Astrocyte (in vitro differentiated cells and primary cell): ENCODE data around the gene ARHGAP30. TPM values are rescaled to one million over a fixed set of nuclear protein-coding genes. Genes with fewer than 3 reads are reported as not detected.

Experiments used
- DNase-seq: peaks from one replicate; pipeline ENCODE4 v3.0.0-alpha.2; 2010; ENCODE audit warnings: low read depth
- FAIRE-seq: peaks from 2 replicates; lab custom pipeline; 2011; peaks lifted over from hg19 to GRCh38; lab: Jason Lieb, UNC
- H2AFZ ChIP-seq: 2 replicates; pipeline ENCODE4 v1.6.0; 2012; ENCODE audit warnings: low read depth, low read length, inconsistent platforms
- H3K27ac ChIP-seq: 2 replicates; pipeline ENCODE4 v1.5.1; 2011; ENCODE audit warnings: low read depth, low read length, inconsistent platforms
- H3K27me3 ChIP-seq: 2 replicates; pipeline ENCODE4 v1.6.0; 2011; ENCODE audit warnings: low read length, inconsistent platforms; ENCODE audit not compliant: insufficient read depth
- H3K36me3 ChIP-seq: 2 replicates; pipeline ENCODE4 v1.5.1; 2011; ENCODE audit warnings: low read length, inconsistent platforms; ENCODE audit not compliant: insufficient read depth
- H3K4me1 ChIP-seq: 2 replicates; pipeline ENCODE4 v1.5.1; 2011; ENCODE audit warnings: low read length, inconsistent platforms; ENCODE audit not compliant: insufficient read depth
- H3K4me2 ChIP-seq: 2 replicates; pipeline ENCODE4 v1.6.0; 2012; ENCODE audit warnings: low read length, inconsistent platforms
- H3K4me3 ChIP-seq: 2 replicates; pipeline ENCODE4 v1.5.1; 2011; ENCODE audit warnings: low read depth, mild to moderate bottlenecking, low read length, inconsistent platforms; ENCODE audit not compliant: insufficient read depth
- H3K79me2 ChIP-seq: 2 replicates; pipeline ENCODE4 v1.6.0; 2012; ENCODE audit warnings: mild to moderate bottlenecking, low read length, inconsistent platforms; ENCODE audit not compliant: insufficient read depth
- H3K9ac ChIP-seq: 2 replicates; pipeline ENCODE4 v1.6.0; 2012; ENCODE audit warnings: mild to moderate bottlenecking, low read length, inconsistent platforms
- H3K9me3 ChIP-seq: 2 replicates; pipeline ENCODE4 v1.5.1; 2012; ENCODE audit warnings: low read depth, mild to moderate bottlenecking, low read length, inconsistent platforms; ENCODE audit not compliant: insufficient read depth
- H4K20me1 ChIP-seq: 2 replicates; pipeline ENCODE4 v1.6.0; 2012; ENCODE audit warnings: low read length, inconsistent platforms; ENCODE audit not compliant: insufficient read depth
- H3K27ac Mint-ChIP-seq: one replicate; pipeline ENCODE4 v1.8.0; 2021; ENCODE audit warnings: mild to moderate bottlenecking, mixed read lengths; ENCODE audit not compliant: unreplicated experiment
- H3K27me3 Mint-ChIP-seq: one replicate; pipeline ENCODE4 v1.8.0; 2021; ENCODE audit warnings: low read depth, mixed read lengths; ENCODE audit not compliant: unreplicated experiment
- H3K36me3 Mint-ChIP-seq: one replicate; pipeline ENCODE4 v1.8.0; 2021; ENCODE audit warnings: low read depth, mixed read lengths; ENCODE audit not compliant: unreplicated experiment
- H3K4me1 Mint-ChIP-seq: one replicate; pipeline ENCODE4 v1.8.0; 2021; ENCODE audit warnings: low read depth, mixed read lengths; ENCODE audit not compliant: unreplicated experiment
- H3K4me3 Mint-ChIP-seq: one replicate; pipeline ENCODE4 v1.8.0; 2021; ENCODE audit warnings: mild to moderate bottlenecking, moderate library complexity, mixed read lengths; ENCODE audit not compliant: unreplicated experiment
- H3K9me3 Mint-ChIP-seq: one replicate; pipeline ENCODE4 v1.8.0; 2021; ENCODE audit warnings: mild to moderate bottlenecking, mixed read lengths; ENCODE audit not compliant: unreplicated experiment
- EZH2 ChIP-seq: IDR thresholded peaks from 2 replicates; pipeline ENCODE4 v1.6.1; 2012; ENCODE audit warnings: mild to moderate bottlenecking, low read length, inconsistent platforms; ENCODE audit not compliant: insufficient read depth
- total RNA-seq: library from RNA; stranded (reverse); gene quantifications from 2 replicates; pipeline ENCODE4 v1.2.1, GENCODE V29; 2021
- TF ChIP-seq, protein P1 (sequence below): IDR thresholded peaks from 2 replicates; pipeline ENCODE4 v1.5.1; 2011; ENCODE audit warnings: low read depth, mild to moderate bottlenecking, inconsistent platforms, low read length, moderate library complexity; ENCODE audit not compliant: insufficient read depth

ARHGAP30 gene
- total RNA-seq, 1 donor from 2014 or later: 0.25 TPM

DNA sequence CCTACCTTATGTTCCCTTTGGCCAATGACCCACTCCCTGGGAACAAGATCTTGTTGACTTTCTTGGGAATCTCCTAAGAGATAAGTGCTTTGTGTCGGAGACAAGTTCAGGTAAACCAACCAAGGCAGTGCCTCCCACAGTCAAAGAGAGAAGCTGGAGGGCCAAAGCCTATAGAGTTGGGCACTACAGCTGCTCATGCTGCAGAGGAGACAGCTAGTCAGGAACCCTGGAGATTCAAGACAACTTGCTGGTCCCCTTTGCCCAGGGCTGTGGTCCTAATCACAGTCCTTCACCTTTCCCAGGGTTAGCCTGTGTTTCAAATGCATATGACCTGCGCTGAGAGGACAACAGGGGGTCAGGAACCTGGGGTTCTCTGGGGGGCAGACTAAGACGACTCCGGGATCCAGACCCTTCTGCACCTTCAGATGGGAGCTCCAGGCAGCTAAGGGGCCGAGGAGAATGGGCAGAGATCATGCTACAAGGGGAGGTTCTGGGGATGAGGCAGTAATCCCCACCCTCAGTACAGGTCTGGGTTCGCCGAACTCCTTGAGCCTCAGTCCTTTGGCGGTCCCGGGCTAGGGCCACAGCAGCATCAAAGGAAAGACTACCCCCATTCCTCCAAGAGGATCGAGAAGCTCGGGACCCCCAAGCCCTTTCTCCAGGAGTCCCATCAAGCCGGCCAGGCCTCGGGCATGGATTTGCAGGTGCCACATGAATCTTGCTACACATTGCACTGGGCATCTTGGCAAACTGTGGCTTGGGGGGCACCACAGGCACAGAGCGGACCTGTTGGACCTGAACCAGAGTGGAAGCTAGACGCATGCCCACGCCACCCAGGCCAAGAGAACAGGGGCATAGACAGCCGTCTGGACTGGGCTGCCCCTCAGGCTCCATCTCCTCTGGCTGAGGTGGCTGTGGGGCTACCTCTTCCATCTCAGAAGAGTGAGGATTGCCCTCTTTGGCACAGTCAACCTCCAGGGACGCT is 22.0 kb downstream of the ARHGAP30 start:
- H3K27ac Mint-ChIP-seq: no peak overlapping the region
- Histone ChIP-seq H3K9ac (no peak overlapping the region), H3K4me2 (no peak overlapping the region), H3K79me2 (peaks cover 24% of the 10 kb centered on the region), H3K4me1 (peaks cover 12% of the 10 kb centered on the region), H3K4me3 (no peak overlapping the region), H2AFZ (no peak overlapping the region), H3K27ac (no peak overlapping the region), H3K9me3 (peaks cover 6% of the 10 kb centered on the region), H4K20me1 (peaks cover 9% of the 10 kb centered on the region), H3K36me3 (no peaks in the 10 kb centered on the region), H3K27me3 (no peaks in the 10 kb centered on the region)
- H3K4me1 Mint-ChIP-seq: peaks cover 14% of the 10 kb centered on the region
- no peaks in the 10 kb centered on the region for H3K27me3 Mint-ChIP-seq
- H3K36me3 Mint-ChIP-seq: peaks cover 11% of the 10 kb centered on the region
- peaks cover 26% of the 10 kb centered on the region for H3K9me3 Mint-ChIP-seq
- no peak for FAIRE-seq
- no peak for TF ChIP-seq EZH2
- TF ChIP-seq, protein P1, sequence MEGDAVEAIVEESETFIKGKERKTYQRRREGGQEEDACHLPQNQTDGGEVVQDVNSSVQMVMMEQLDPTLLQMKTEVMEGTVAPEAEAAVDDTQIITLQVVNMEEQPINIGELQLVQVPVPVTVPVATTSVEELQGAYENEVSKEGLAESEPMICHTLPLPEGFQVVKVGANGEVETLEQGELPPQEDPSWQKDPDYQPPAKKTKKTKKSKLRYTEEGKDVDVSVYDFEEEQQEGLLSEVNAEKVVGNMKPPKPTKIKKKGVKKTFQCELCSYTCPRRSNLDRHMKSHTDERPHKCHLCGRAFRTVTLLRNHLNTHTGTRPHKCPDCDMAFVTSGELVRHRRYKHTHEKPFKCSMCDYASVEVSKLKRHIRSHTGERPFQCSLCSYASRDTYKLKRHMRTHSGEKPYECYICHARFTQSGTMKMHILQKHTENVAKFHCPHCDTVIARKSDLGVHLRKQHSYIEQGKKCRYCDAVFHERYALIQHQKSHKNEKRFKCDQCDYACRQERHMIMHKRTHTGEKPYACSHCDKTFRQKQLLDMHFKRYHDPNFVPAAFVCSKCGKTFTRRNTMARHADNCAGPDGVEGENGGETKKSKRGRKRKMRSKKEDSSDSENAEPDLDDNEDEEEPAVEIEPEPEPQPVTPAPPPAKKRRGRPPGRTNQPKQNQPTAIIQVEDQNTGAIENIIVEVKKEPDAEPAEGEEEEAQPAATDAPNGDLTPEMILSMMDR: no peak
- H3K4me3 Mint-ChIP-seq: no peak overlapping the region
- DNase-seq: no peak

DNA sequence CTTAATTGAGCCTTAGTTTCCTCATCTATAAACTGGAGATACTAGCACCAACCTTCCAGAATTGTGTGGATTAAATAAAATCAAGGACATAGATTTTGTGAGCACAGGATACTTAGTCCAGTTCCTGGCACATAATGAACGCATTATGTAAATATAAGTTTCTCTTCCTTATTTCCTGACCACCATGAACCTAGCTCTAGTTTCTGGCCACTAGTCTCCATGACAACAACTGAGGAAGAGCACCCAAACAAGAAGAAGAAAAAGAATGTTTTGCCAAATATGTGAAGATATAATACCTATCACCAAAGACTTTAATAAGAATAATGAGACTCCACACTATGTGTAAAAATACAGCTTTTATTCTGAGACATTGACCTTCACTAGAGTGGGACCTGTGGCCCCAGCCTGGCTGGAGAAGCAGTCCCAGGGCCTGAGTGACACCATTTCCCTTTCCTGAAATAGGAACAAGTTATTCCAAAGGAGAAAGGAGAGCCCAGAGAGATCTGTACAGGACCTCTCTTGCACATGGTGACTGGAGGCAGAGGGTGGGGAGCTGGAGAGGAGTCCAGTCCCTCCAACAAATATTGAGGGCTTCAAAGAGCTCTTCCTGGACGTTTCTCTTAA is 23.0 kb downstream of the ARHGAP30 start:
- no peak for FAIRE-seq
- H3K27me3 Mint-ChIP-seq: no peaks in the 10 kb centered on the region
- peak overlapping the region; percentile 98 for H3K4me2 ChIP-seq
- peaks cover 12% of the 10 kb centered on the region for H3K4me1 ChIP-seq
- H3K9ac ChIP-seq: peak overlapping the region; percentile 92
- H3K27me3 ChIP-seq: no peaks in the 10 kb centered on the region
- peak overlapping the region; percentile 98 for H3K4me3 Mint-ChIP-seq
- H3K79me2 ChIP-seq: peaks cover 27% of the 10 kb centered on the region
- no peak for TF ChIP-seq EZH2
- TF ChIP-seq, protein P1: no peak
- H3K27ac ChIP-seq: peak overlapping the region; percentile 97
- peaks cover 6% of the 10 kb centered on the region for H3K9me3 ChIP-seq
- peaks cover 23% of the 10 kb centered on the region for H3K9me3 Mint-ChIP-seq
- peaks cover 11% of the 10 kb centered on the region for H3K36me3 Mint-ChIP-seq
- no peak overlapping the region for H2AFZ ChIP-seq
- no peaks in the 10 kb centered on the region for H3K36me3 ChIP-seq
- H3K4me1 Mint-ChIP-seq: peaks cover 14% of the 10 kb centered on the region
- DNase-seq: no peak
- H3K4me3 ChIP-seq: peak overlapping the region; percentile 85
- H4K20me1 ChIP-seq: peaks cover 14% of the 10 kb centered on the region
- H3K27ac Mint-ChIP-seq: peak overlapping the region; percentile 100
